ENCODE data around the gene MUC4. TPM values are rescaled to one million over a fixed set of nuclear protein-coding genes. Genes with fewer than 3 reads are reported as not detected.

MUC4 gene
- total and polyA plus RNA-seq, 9 of the 15 experiments (the other 6 are each of a cell fraction or from before 2014, with no cell fraction given): under 0.01 to 0.21 (median 0.10) TPM; not detected in 4

DNA sequence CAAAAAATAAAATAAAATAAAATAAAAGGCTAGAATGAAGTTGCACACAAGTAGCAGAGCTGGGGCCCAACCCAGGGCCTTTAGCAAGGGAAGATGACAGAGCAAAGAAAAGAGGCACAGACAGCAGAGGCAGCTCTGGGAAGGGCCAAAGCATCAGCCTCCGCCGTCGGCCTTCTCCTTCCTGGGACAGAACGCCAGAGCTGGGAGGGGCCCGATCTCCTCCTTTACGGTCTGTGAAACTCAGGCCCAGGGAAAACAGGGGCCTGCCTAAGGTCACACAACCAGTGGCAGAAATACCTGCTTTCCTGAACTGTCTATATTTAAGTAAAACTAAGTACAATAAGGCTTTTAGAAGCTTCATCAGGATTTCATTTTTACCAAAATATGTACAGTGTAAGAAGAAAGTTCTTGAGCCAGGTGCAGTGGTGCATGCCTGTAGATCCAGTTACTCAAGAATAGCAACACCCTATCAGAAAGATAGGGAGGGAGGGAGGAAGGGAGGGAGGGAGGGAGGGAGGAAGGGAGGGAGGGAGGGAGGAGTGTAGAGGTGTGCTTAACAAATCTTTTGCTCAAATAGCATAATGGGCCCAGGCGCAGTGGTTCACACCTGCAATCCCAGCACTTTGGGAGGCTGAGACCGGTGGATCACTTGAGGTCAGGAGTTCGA, 43.0 kb upstream of the MUC4 start (continued):
- TF ChIP-seq ETV6 (IDR thresholded peaks at IDR 0.05; ENCODE audit: borderline replicate concordance in 1 of 2, low read depth in 2 of 2, low read length in 1 of 2) (no peak), ETV6 (CRISPR knock-in tag; IDR thresholded peaks at IDR 0.05; ENCODE audit: borderline replicate concordance) (no peak), HMG20A (CRISPR knock-in tag; conservative IDR thresholded peaks at IDR 0.05) (no peak), CXXC5 (CRISPR knock-in tag; IDR thresholded peaks at IDR 0.05) (peak; percentile 3; the same call in 1 of the 2 replicates), BDP1 (IDR thresholded peaks at IDR 0.05; ENCODE audit: insufficient read depth, insufficient read length) (no peak), MTA1 (IDR thresholded peaks at IDR 0.05; ENCODE audit: borderline replicate concordance) (no peak), FOXK1 (CRISPR knock-in tag; IDR thresholded peaks at IDR 0.05; ENCODE audit: borderline replicate concordance) (no peak), HOMEZ (CRISPR knock-in tag; IDR thresholded peaks at IDR 0.05) (no peak), POLR3G (IDR thresholded peaks at IDR 0.05; ENCODE audit: extremely low read depth, insufficient read length, insufficient replicate concordance) (no peak), SAP30 (IDR thresholded peaks at IDR 0.05; ENCODE audit: borderline replicate concordance, insufficient read depth, low read depth, low read length, poor library complexity, severe bottlenecking) (no peak), ZNF277 (CRISPR knock-in tag; IDR thresholded peaks at IDR 0.05; ENCODE audit: borderline replicate concordance) (no peak), RBBP5 (IDR thresholded peaks at IDR 0.05; ENCODE audit: borderline replicate concordance, insufficient read depth, low read length, poor library complexity, severe bottlenecking) (peak; percentile 19), MYC (IDR thresholded peaks at IDR 0.05; ENCODE audit: low read depth, low read length) (no peak), MYC (CRISPR knock-in tag; IDR thresholded peaks at IDR 0.05; ENCODE audit: borderline replicate concordance, low read depth) (no peak), DACH1 (IDR thresholded peaks at IDR 0.05; ENCODE audit: partially characterized antibody) (no peak), IFI16 (CRISPR knock-in tag; IDR thresholded peaks at IDR 0.05) (no peak), ZNF253 (CRISPR knock-in tag; conservative IDR thresholded peaks at IDR 0.05) (no peak), LEF1 (IDR thresholded peaks at IDR 0.05) (no peak), YY1 (IDR thresholded peaks at IDR 0.05; ENCODE audit: borderline replicate concordance in 1 of 3, control insufficient read depth in 1 of 3, extremely low read depth in 1 of 3, insufficient read depth in 3 of 3, insufficient read length in 1 of 3, insufficient replicate concordance in 2 of 3, low read depth in 1 of 3, low read length in 2 of 3) (peak in 1 of 3 experiments; percentile 9), ZZZ3 (IDR thresholded peaks at IDR 0.05) (no peak)
- TF ChIP-seq, protein P1, sequence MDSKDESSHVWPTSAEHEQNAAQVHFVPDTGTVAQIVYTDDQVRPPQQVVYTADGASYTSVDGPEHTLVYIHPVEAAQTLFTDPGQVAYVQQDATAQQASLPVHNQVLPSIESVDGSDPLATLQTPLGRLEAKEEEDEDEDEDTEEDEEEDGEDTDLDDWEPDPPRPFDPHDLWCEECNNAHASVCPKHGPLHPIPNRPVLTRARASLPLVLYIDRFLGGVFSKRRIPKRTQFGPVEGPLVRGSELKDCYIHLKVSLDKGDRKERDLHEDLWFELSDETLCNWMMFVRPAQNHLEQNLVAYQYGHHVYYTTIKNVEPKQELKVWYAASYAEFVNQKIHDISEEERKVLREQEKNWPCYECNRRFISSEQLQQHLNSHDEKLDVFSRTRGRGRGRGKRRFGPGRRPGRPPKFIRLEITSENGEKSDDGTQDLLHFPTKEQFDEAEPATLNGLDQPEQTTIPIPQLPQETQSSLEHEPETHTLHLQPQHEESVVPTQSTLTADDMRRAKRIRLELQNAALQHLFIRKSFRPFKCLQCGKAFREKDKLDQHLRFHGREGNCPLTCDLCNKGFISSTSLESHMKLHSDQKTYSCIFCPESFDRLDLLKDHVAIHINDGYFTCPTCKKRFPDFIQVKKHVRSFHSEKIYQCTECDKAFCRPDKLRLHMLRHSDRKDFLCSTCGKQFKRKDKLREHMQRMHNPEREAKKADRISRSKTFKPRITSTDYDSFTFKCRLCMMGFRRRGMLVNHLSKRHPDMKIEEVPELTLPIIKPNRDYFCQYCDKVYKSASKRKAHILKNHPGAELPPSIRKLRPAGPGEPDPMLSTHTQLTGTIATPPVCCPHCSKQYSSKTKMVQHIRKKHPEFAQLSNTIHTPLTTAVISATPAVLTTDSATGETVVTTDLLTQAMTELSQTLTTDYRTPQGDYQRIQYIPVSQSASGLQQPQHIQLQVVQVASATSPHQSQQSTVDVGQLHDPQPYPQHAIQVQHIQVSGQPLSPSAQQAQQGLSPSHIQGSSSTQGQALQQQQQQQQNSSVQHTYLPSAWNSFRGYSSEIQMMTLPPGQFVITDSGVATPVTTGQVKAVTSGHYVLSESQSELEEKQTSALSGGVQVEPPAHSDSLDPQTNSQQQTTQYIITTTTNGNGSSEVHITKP (IDR thresholded peaks at IDR 0.05; ENCODE audit: partially characterized antibody): peak; percentile 59

All from K562 (cell line).